ENCODE results near the gene CRYGN. TPM values are rescaled to one million over a fixed set of nuclear protein-coding genes. Genes with fewer than 3 reads are reported as not detected.
A peak's percentile ranks its signal among the peaks of the same experiment; 100 is the strongest.

CRYGN gene
- total and polyA plus RNA-seq, 2 donors (not counting 1 experiment from before 2014, with no cell fraction given), result 0.07 to 0.50 TPM

GRCh38 chr7:151422212-151422611 is 17.7 kb downstream of the CRYGN start:
- no peaks in the 10 kb centered on the region for H3K9me3 ChIP-seq (ENCODE audit: control insufficient read depth, insufficient read depth, low read depth, low read length)
- no peak overlapping the region for H2AFZ ChIP-seq (ENCODE audit: low read length)
- H3K4me3 ChIP-seq (replicated peaks in 1 of 4; ENCODE audit: control extremely low read depth in 1 of 4, insufficient read depth in 1 of 4, low read depth in 3 of 4, low read length in 4 of 4), result no peak overlapping the region
- H3K4me2 ChIP-seq (ENCODE audit: extremely low read depth, insufficient read depth, low read length), result no peak overlapping the region
- no peak overlapping the region for H3K9ac ChIP-seq (ENCODE audit: insufficient read depth, low read length)
- H3K27me3 ChIP-seq (ENCODE audit: control insufficient read depth, insufficient read depth, low read length), result peaks cover 2% of the 10 kb centered on the region
- no peak for DNase-seq (ENCODE audit: low read depth in 2 of 2)
- peaks cover 9% of the 10 kb centered on the region for H3K4me1 ChIP-seq (ENCODE audit: control insufficient read depth, extremely low read depth, insufficient read depth, low read length)
- H3K36me3 ChIP-seq (ENCODE audit: control insufficient read depth, insufficient read depth, low read length), result no peaks in the 10 kb centered on the region
- no peaks in the 10 kb centered on the region for H4K20me1 ChIP-seq (ENCODE audit: control insufficient read depth, extremely low read depth, insufficient read depth, low read length)
- no peak for TF ChIP-seq EZH2 (IDR thresholded peaks at IDR 0.05; ENCODE audit: low read length, missing control alignments)
- TF ChIP-seq CTCF (conservative IDR thresholded peaks at IDR 0.05 in 1 of 2, IDR thresholded peaks at IDR 0.05 in 1 of 2; ENCODE audit: low read depth in 1 of 2, low read length in 2 of 2), result no peak
- no peaks in the 10 kb centered on the region for H3K79me2 ChIP-seq (ENCODE audit: control insufficient read depth, insufficient read depth, low read length)
- no peak overlapping the region for H3K27ac ChIP-seq (ENCODE audit: insufficient read depth, low read length)

GRCh38 chr7:151420144-151420543 is 19.8 kb downstream of the CRYGN start:
- no peaks in the 10 kb centered on the region for H3K4me1 ChIP-seq (ENCODE audit: control insufficient read depth, extremely low read depth, insufficient read depth, low read length)
- H3K4me3 ChIP-seq (replicated peaks in 1 of 4; ENCODE audit: control extremely low read depth in 1 of 4, insufficient read depth in 1 of 4, low read depth in 3 of 4, low read length in 4 of 4), result no peak overlapping the region
- no peak for TF ChIP-seq EZH2 (IDR thresholded peaks at IDR 0.05; ENCODE audit: low read length, missing control alignments)
- TF ChIP-seq CTCF (conservative IDR thresholded peaks at IDR 0.05 in 1 of 2, IDR thresholded peaks at IDR 0.05 in 1 of 2; ENCODE audit: low read depth in 1 of 2, low read length in 2 of 2), result no peak
- no peak overlapping the region for H3K27ac ChIP-seq (ENCODE audit: insufficient read depth, low read length)
- no peaks in the 10 kb centered on the region for H3K9me3 ChIP-seq (ENCODE audit: control insufficient read depth, insufficient read depth, low read depth, low read length)
- DNase-seq (ENCODE audit: low read depth in 2 of 2), result peak in 1 of 2 donors; percentile 47
- H3K79me2 ChIP-seq (ENCODE audit: control insufficient read depth, insufficient read depth, low read length), result no peaks in the 10 kb centered on the region
- no peaks in the 10 kb centered on the region for H4K20me1 ChIP-seq (ENCODE audit: control insufficient read depth, extremely low read depth, insufficient read depth, low read length)
- no peaks in the 10 kb centered on the region for H3K36me3 ChIP-seq (ENCODE audit: control insufficient read depth, insufficient read depth, low read length)
- H3K9ac ChIP-seq (ENCODE audit: insufficient read depth, low read length), result no peak overlapping the region
- H3K4me2 ChIP-seq (ENCODE audit: extremely low read depth, insufficient read depth, low read length), result no peak overlapping the region
- H3K27me3 ChIP-seq (ENCODE audit: control insufficient read depth, insufficient read depth, low read length), result peaks cover 4% of the 10 kb centered on the region
- H2AFZ ChIP-seq (ENCODE audit: low read length), result no peak overlapping the region

- no peaks in the 10 kb centered on the region for H3K36me3 ChIP-seq (ENCODE audit: control insufficient read depth, insufficient read depth, low read length)
- H3K9me3 ChIP-seq (ENCODE audit: control insufficient read depth, insufficient read depth, low read depth, low read length), result no peaks in the 10 kb centered on the region
- DNase-seq (ENCODE audit: low read depth in 2 of 2), result peak in 1 of 2 donors; percentile 33
- H4K20me1 ChIP-seq (ENCODE audit: control insufficient read depth, extremely low read depth, insufficient read depth, low read length), result no peaks in the 10 kb centered on the region
- no peaks in the 10 kb centered on the region for H3K4me1 ChIP-seq (ENCODE audit: control insufficient read depth, extremely low read depth, insufficient read depth, low read length)
- no peak overlapping the region for H3K27ac ChIP-seq (ENCODE audit: insufficient read depth, low read length)
- no peak overlapping the region for H2AFZ ChIP-seq (ENCODE audit: low read length)
- no peak overlapping the region for H3K4me3 ChIP-seq (replicated peaks in 1 of 4; ENCODE audit: control extremely low read depth in 1 of 4, insufficient read depth in 1 of 4, low read depth in 3 of 4, low read length in 4 of 4)
- no peak overlapping the region for H3K9ac ChIP-seq (ENCODE audit: insufficient read depth, low read length)
- peaks cover 12% of the 10 kb centered on the region for H3K27me3 ChIP-seq (ENCODE audit: control insufficient read depth, insufficient read depth, low read length)
- no peak for TF ChIP-seq EZH2 (IDR thresholded peaks at IDR 0.05; ENCODE audit: low read length, missing control alignments)
- TF ChIP-seq CTCF (conservative IDR thresholded peaks at IDR 0.05 in 1 of 2, IDR thresholded peaks at IDR 0.05 in 1 of 2; ENCODE audit: low read depth in 1 of 2, low read length in 2 of 2), result no peak
- H3K4me2 ChIP-seq (ENCODE audit: extremely low read depth, insufficient read depth, low read length), result no peak overlapping the region
- H3K79me2 ChIP-seq (ENCODE audit: control insufficient read depth, insufficient read depth, low read length), result no peaks in the 10 kb centered on the region
These were observed 23.0 kb downstream of the CRYGN start for GRCh38 chr7:151416941-151417315.
